Stimulated activated CD8-positive, alpha-beta memory T cell treated with anti-CD3 and anti-CD28 coated beads, Interleukin-12 subunit alpha, Interleukin-12 subunit beta, amount 100 ng/mL, for 4 hours (primary cell): ENCODE measurements around the gene PRRT2.
"Not testable (repeated sequence)": the region's sequence is repeated elsewhere in the genome, so short reads cannot be mapped to it uniquely, and the experiment has no call there.

ENCODE experiments used
- DNase-seq: peaks from one replicate; pipeline ENCODE4 v3.0.0-alpha.2; 2020; ENCODE audit warnings: low read depth

Gene PRRT2

GRCh38 chr16:29811896-29812665, at the start of gene PRRT2:
TSS of gene PRRT2 (plus strand) at chr16:29812193. CDS start at chr16:29813055, 862 bp downstream.
- DNase-seq, result no peak

GRCh38 chr16:29763326-29763725, 48.7 kb upstream of the PRRT2 start:
- no peak for DNase-seq

GRCh38 chr16:29765167-29766032, 46.6 kb upstream of the PRRT2 start:
- DNase-seq, result no peak

GRCh38 chr16:29766571-29766970, 45.4 kb upstream of the PRRT2 start:
- DNase-seq, result no peak

- no peak for DNase-seq
Observed at GRCh38 chr16:29767062-29767461, 44.9 kb upstream of the PRRT2 start.

- no peak for DNase-seq
Observed at GRCh38 chr16:29769507-29769906, 42.5 kb upstream of the PRRT2 start.

- DNase-seq, result no peak
Observed at GRCh38 chr16:29770250-29770929, 41.6 kb upstream of the PRRT2 start.

- DNase-seq, result not testable (repeated sequence)
Observed at GRCh38 chr16:29772330-29772729, 39.7 kb upstream of the PRRT2 start.

- DNase-seq, result no peak
Observed at GRCh38 chr16:29774730-29775129, 37.3 kb upstream of the PRRT2 start.

- no peak for DNase-seq
Observed at GRCh38 chr16:29775742-29776408, 36.1 kb upstream of the PRRT2 start.

- DNase-seq, result no peak
Observed at GRCh38 chr16:29777576-29778350, 34.2 kb upstream of the PRRT2 start, which contains the start of gene ZG16. TSS of gene ZG16 (plus strand) at chr16:29778256. CDS start at chr16:29779267, 1,011 bp downstream.

GRCh38 chr16:29779474-29779873, 32.5 kb upstream of the PRRT2 start:
- no peak for DNase-seq

GRCh38 chr16:29783094-29783953, 28.7 kb upstream of the PRRT2 start:
- DNase-seq, result not testable (repeated sequence)

- DNase-seq, result no peak
Observed at GRCh38 chr16:29784157-29784556, 27.8 kb upstream of the PRRT2 start.

GRCh38 chr16:29784901-29785500, 27.0 kb upstream of the PRRT2 start:
- DNase-seq, result peak; percentile 50

- not testable (repeated sequence) for DNase-seq
Observed at GRCh38 chr16:29787155-29787554, 24.8 kb upstream of the PRRT2 start.

- no peak for DNase-seq
Observed at GRCh38 chr16:29789775-29790182, 22.2 kb upstream of the PRRT2 start.

- peak; percentile 99 for DNase-seq
Observed at GRCh38 chr16:29790183-29790948, 21.6 kb upstream of the PRRT2 start, which contains the start of gene KIF22. TSS of gene KIF22 (plus strand) at chr16:29790751. CDS start at chr16:29790760, 9 bp downstream.
